Activated T-helper 1 cell treated with anti-CD3 and anti-CD28 coated beads, Interleukin-2, amount 50 U/mL, for 16 hours (primary cell): ENCODE data around the gene COASY.
"Not testable (repeated sequence)": the region's sequence is repeated elsewhere in the genome, so short reads cannot be mapped to it uniquely, and the experiment has no call there.

Source experiments
- DNase-seq, 2 donors: peaks; one replicate each; pipeline ENCODE4 v3.0.0-alpha.2; 2020; ENCODE audit warnings: low read depth in 1 of 2, low spot score in 1 of 2

The COASY gene

GRCh38 chr17:42531455-42532354 is 30.2 kb upstream of the COASY start:
- peak; percentile 17 to 50 for DNase-seq

- DNase-seq: no peak
These were observed 26.5 kb upstream of the COASY start for GRCh38 chr17:42535155-42536047.

DNA sequence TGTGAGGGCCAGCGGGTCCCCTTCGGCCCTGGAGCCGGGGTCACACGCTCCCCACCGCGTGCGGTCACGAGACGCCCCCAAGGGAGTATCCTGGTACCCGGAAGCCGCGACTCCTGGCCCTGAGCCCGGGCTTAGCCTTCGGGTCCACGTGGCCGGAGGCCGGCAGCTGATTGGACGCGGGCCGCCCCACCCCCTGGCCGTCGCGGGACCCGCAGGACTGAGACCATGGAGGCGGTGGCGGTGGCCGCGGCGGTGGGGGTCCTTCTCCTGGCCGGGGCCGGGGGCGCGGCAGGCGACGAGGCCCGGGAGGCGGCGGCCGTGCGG is 25.9 kb upstream of the COASY start, which contains the start of gene NAGLU:
Gene NAGLU (plus strand): TSS at position 194 of the 324 bp plus-strand sequence. CDS start 32 bp downstream, at position 226.
- peak; percentile 58 to 71 for DNase-seq

- DNase-seq: peak; percentile 45 to 57
These were observed 25.4 kb upstream of the COASY start for GRCh38 chr17:42536372-42537155.

GRCh38 chr17:42537156-42537805 is 24.7 kb upstream of the COASY start:
- no peak for DNase-seq

DNA sequence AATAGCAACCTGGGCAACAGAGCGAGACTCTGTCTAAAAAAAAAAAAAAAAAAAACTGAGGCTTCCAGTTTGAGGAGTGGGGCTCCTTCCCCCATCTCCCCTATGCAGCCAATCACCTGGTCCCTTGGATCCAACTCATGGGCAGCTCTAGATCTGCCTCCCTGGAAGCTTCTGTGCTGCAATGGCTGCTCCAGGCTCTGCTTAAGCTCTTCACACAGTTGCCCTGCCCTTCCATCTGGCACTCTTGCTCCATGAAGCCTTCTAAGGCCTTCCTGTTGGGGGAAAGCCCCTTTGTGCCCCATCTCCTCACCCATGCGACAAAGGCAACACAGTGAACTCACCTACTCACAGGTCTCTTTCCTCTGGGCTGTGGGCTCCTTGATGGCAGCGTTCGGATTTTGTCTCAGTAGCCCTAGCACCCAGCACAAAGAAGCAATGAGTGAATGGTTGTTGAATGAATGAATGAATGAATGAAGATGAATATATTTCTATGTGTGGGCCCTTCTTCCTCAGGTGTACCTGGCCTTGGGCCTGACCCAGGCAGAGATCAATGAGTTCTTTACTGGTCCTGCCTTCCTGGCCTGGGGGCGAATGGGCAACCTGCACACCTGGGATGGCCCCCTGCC is 24.0 kb upstream of the COASY start:
- no peak for DNase-seq

GRCh38 chr17:42538482-42538881 is 23.5 kb upstream of the COASY start:
- DNase-seq: no peak

DNA sequence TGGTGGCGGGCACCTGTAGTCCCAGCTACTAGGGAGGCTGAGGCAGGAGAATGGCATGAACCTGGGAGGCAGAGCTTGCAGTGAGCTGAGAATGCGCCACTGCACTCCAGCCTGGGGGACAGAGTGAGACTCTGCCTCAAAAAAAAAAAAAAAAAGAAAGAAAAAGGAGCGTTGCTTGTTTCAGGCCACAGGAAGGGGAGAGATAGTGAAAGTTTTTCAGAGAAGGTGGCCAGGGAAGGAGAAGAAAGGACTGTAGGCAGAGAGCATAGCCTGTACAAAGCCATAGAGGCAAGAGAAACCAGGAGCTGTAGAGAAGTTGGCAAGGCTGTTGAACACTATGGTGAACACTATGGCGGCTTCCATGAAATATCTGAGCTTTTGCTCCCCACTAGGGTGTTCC is 21.4 kb upstream of the COASY start:
- DNase-seq: not testable (repeated sequence)

DNA sequence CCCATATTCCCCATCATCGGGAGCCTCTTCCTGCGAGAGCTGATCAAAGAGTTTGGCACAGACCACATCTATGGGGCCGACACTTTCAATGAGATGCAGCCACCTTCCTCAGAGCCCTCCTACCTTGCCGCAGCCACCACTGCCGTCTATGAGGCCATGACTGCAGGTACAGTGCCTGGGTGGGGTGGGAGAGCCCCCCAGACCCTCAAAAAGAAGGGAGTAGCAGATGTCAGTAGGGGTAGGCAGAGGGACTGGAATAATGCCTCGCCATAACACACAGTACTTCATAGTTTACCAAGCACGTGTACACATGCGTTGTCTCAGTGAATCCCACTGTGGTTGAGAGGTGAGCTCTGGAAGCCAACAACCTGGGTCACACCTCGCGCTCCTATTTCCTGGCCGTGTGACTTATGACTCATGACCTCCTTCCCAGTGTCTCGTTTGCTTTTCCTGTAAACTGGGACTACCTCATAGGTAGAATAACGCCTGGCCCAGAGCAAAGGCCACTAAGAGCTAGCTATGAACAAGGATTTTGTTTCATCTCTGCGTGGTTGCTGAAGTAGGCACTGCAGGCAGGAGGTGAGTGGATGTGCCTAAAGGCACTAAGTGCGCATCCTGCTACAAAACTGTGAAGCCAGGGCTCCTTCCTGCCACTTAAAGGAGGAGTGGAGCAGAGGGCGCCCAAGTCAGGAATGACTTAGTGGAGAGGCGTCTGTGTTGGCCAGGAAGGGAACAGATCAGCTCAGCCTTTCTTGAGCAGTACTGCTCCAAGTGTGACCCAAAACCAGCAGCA is 20.7 kb upstream of the COASY start:
- no peak for DNase-seq

DNA sequence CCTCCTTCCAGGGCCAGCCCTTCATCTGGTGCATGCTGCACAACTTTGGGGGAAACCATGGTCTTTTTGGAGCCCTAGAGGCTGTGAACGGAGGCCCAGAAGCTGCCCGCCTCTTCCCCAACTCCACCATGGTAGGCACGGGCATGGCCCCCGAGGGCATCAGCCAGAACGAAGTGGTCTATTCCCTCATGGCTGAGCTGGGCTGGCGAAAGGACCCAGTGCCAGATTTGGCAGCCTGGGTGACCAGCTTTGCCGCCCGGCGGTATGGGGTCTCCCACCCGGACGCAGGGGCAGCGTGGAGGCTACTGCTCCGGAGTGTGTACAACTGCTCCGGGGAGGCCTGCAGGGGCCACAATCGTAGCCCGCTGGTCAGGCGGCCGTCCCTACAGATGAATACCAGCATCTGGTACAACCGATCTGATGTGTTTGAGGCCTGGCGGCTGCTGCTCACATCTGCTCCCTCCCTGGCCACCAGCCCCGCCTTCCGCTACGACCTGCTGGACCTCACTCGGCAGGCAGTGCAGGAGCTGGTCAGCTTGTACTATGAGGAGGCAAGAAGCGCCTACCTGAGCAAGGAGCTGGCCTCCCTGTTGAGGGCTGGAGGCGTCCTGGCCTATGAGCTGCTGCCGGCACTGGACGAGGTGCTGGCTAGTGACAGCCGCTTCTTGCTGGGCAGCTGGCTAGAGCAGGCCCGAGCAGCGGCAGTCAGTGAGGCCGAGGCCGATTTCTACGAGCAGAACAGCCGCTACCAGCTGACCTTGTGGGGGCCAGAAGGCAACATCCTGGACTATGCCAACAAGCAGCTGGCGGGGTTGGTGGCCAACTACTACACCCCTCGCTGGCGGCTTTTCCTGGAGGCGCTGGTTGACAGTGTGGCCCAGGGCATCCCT is 18.5 kb upstream of the COASY start:
- DNase-seq: no peak

DNA sequence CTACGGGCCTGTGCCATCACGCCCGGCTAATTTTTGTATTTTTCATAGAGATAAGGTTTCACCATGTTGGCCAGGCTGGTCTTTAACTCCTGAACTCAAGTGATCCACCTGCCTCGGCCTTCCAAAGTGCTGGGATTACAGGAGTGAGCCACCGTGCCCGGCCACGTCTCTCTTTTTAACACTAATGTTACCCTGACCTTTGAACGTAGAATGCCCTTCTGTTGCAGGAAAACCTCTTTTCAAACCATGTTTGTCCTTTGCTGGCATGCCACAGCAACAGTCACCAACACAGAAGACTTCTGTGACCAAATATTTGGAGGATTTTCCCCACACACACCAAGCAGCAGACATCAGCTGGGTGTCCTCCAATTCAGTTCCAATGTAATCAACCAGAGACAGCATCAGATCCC is 17.1 kb upstream of the COASY start:
- DNase-seq: no peak

DNA sequence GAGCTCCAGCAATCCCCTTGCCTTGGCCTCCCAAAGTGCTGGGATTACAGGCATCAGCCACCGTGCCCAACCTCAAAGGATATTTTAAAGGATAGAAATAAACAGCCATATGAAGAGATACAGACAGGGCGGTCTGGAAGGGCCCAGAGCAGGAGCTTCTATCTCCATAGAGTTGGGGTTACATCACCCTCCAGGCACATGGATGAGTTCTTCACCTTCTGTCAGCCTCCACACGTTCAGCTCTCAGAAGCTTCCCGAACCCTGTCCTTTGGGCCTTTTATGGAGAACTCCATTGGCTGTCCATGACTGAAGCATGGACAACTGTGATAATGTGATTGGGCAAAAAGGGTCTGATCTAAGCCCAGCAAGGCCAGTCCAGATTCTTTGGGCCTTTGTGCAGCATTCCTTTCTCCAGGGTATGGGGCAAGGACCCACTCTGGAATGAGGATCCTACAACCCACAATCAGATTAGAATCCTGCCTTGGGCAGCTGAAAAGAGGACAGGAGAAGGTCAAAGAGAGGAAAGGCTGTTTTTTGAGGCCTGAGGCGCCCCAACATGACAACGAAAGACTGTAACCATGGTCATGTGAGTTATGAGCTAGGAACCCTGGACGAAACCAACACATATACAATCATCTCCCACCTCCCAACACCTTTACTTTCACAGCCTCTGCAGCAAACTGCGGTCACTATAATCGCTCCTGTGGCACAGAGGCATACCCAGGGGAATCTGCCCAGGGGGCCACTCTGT is 16.0 kb upstream of the COASY start:
- DNase-seq: not testable (repeated sequence)

- DNase-seq: no peak
These were observed 14.9 kb upstream of the COASY start for GRCh38 chr17:42547001-42547461.

DNA sequence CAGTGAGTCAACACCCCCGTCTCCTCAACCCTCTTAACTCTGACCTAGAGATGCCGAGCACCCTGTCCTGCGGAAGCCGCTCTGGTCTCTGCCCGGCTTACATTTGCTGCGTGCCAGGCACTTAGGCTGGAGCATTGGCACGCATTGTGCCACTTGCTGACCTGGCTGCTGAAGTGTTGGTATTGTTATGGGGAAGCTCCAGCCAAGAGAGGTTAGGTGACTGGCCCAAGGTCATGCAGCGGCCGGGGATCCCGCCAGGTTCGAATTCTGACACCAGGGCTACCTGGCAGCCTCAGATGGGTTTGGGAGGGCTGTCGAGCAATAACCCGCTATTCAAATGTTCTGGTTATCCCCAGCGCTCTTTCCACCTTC is 14.3 kb upstream of the COASY start:
- no peak for DNase-seq

GRCh38 chr17:42548070-42548837 is 13.7 kb upstream of the COASY start:
- peak; percentile 51 to 63 for DNase-seq

DNA sequence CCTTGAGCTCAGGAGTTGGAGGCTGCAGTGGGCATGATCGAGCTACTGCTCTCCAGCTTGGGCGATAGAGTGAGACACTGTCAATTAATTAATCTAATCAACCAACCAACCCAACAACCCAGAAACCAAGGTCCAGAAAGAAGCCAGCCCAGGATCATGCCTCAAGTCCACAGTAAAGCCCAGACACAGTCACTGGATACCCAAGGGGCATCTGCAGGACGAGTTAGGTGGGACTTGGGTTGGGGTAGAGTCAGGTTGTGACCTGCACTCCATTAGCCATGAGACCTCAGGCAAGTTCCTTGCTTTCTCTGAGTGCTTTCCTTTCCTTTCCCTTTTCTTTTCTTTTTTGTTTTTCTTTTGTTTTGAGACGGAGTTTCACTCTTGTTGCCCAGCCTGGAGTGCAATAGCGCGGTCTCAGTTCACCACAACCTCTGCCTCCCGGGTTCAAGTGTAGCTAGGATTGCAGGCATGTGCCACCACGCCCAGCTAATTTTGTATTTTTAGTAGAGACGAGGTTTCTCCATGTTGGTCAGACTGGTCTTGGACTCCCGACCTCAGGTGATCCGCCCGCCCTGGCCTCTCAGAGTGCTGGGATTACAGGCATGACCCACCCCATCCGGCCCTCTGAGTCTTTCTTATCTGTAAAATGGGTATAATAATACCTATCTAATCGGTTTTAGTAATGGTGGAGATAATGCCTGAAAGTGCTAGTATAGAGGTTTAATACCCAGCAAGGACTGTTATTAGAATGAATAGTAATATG is 12.8 kb upstream of the COASY start:
- DNase-seq: no peak
